Measurements from ENCODE around the gene FMN2.

The FMN2 gene

DNA sequence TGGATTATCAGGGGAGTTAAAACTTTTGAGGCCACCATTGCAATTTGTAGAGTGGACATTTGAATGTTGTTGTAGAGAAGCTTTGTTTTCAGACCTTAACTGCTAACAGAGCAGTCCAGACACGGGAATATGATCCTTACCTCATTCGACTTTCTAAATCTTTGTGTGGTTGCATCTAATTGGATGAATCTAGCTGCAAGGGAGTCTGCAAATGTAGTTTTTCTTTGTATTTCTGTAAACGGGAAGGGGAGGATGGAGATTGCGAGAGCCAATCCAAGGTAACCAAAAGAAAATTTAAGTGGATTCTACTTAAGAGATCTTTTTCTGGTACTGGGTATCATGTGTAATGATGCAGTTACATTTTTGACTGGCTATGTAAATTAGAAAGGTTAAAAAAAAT is 110.2 kb downstream of the FMN2 start:
- no peak for DNase-seq

DNA sequence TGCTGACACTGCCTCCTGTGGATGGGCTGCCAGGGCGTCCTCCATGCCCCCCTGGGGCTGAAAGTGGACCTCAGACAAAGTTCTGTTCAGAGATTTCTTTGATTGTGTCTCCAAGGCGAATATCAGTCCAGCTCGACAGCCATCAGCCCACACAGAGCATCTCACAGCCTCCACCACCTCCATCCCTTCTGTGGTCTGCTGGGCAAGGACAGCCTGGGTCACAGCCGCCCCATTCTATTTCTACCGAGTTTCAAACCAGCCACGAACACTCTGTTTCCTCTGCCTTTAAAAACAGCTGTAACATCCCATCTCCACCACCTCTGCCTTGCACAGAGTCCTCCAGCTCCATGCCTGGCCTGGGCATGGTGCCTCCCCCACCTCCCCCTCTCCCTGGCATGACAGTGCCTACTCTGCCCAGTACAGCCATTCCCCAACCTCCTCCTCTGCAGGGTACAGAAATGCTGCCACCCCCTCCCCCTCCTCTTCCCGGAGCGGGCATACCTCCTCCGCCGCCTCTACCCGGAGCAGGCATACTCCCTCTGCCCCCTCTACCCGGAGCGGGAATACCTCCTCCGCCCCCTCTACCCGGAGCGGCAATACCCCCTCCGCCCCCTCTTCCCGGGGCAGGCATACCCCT is 115.5 kb downstream of the FMN2 start:
- DNase-seq = no peak

DNA sequence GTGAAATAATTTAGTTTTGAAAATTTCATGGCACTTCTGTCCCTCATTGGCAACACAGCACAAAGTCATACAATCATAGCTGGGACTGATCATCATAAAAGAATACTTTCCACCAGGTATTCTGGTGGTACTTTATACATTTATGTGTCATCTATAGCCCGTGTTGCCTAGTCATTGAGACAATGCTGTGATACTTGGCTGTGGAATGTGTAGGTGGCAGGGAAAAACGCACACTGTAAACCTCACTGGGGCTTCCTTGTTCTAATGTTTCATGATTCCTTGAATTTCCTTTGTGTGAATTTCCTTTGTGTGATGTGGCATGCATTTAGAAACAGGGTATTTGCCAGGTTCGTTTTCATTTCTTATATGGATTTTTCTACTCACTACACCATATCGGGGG is 118.3 kb downstream of the FMN2 start:
- no peak for DNase-seq

DNA sequence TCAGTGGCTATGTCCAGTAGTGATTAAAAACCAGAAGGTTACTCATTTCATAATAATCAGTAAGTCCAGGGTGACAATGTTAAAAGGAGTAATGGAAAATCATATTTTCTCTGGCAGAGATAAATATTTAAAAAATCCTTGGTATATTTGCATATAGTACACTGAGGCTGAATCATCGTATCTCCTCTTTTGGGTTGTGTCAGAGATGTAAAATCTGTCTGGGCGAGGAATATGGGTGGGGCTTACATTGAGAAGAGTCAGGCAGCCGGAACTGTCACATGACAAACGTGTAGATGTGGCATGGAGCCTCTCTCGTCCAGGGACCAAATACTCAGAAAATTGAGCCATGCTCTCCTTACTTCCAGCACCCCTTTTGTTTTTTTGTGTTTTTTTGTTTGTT is 120.9 kb downstream of the FMN2 start:
- no peak for DNase-seq

DNA sequence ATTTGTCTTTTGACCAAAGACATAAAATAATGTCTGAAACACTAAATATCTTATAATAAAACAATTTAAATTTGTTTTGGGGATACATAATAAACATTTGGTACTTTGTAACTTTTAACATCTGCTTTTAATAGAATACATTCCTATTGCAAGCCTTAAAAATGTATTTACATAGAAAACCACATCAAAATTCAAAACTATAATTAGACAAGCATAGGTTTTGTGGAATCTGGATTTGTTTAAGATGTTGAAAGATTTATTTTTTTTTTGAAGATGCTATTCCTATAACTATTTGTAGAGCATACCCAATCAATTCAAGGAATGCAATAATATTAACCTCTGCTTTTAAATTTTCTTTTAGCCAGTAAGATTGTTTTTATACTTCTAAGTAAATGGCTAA is 125.7 kb downstream of the FMN2 start:
- no peak for DNase-seq

DNA sequence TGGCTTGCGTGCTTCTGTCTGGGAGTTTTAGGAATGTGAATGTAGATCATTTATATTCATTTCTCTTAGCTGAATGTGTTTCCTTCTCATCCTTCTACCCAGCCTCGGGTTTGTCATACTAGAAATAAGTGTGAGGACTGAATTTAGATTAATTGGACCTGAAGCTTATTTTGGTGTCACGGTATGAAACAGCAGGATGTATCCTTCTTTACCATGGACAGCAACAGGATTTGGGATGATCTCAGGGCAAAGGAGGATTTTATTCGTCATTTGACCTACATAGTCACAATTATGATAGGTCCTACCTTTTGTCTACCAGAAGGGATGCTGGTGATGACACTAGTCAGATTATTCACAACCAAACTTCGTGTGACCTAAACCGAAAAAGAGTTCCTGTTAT is 127.4 kb downstream of the FMN2 start:
- DNase-seq = no peak

DNA sequence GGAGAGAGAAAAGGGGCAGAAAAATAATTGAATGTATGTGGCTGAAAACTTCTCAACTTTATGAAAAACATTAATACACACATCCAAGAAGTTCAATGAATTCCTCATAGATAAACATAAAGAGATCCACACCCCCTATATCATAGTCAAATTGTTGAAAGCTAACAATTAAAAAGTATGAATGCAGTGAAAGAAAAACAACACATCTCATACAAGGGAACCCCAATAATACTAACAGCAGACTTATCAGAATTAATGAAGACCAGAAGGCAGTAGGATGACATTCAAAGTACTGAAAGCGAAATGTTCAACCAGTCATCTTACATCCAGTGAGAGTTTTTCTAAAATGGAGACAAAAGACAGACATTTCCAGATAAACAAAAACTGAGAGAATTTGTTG is 134.4 kb downstream of the FMN2 start:
- DNase-seq = no peak

DNA sequence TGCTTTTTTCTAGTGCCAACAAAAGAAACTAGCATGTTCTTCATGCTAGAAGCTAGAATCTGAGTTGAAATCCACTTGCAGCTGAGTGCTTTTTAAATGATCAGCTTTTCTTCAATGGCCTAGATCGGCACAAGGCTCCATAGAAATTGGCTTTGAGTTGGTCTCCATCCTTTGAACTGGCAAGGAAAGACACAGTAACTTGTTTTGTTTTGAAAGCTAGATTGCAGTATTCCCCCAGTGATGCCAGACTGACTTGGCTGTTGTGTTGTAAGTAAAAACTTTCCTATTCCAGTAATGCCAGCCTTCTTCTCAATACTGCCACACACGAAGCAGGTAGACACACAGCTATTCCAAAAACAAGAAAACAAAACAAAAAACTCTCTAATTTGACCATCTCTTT is 139.1 kb downstream of the FMN2 start:
- DNase-seq = no peak

DNA sequence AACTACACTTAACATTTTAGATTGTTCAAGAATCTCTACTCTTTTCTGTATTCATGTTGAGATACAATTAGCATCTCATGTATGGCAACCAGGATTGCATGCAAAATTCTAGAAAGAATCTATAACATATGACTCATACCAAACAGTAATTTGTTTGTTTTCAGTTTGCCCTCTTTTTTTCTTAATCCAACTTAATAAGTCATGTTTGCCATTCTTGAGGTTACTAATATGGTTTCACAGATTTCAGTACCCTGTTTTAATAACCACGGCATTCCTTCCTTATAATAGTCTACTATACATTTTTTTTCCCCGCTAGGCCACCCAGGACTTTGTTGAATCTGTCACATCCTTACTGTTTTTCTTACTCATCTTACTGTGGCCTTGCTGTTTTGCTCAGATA is 140.8 kb downstream of the FMN2 start:
- no peak for DNase-seq

DNA sequence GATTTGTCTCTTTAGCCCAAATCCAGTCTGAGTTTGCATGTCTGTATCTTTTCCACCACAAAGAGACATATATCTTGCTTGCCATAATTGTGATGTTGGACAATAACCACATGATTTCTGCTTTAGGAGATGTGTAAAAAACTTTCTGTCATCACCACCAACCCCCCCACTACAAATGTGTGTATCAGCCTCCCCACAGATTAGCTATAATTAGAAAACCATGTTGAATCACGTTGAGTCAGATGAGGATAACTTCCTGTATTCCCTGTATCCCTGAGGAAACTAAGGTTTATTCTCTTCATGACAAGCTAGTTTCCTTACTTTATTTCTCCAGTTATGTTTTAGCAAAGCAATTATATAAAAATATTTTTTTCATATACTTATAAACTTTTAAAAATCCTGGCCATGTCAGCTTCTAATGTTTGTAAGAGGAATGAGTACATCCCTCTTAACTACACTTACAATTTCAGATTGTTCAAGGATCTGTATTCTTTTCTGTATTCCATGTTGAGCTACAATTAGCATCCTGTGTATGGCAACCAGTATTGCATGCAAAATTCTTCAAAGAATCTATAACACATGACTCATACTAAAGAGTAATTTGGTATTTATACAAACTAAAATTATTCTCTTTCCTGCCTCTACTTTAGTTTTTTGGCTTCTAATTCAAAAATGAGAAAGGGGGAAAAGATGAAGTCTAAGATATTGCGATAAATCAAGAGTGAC is 143.0 kb downstream of the FMN2 start:
- no peak for DNase-seq

DNA sequence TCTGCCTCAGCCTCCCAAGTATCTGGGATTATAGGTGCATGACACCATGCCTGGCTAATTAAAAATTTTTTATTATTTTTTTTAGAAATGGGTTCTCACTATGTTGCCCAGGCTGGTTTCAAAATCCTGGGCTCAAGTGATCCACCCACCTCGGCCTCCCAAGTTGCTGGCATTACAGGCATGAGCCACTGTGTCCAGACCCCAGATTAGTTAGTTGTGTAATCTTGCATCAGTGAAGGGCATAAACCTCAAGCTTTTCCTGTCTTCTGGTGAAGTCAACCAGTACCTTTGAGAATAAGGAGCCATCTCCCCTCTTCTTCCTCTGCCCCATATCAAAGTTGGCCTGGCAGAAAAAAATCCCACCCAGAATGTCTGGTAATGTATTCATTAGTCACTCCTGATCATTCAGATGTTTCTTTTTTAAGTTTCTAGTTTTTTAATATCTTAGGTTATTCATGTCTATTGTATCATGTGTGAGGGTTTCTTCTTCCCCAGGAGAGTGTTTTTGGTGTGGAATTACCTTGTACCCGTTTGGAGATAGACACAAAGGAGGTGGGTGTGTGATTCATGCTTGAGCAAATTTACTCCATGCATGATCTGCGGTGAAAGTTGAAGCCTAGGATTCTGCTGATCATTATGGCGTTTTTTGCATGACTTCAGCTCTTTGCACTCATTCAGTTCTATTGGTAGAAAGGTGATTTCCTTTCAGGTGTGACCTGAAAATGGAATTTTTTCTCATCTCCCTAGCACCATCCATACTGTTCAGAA is 144.0 kb downstream of the FMN2 start:
- no peak for DNase-seq

DNA sequence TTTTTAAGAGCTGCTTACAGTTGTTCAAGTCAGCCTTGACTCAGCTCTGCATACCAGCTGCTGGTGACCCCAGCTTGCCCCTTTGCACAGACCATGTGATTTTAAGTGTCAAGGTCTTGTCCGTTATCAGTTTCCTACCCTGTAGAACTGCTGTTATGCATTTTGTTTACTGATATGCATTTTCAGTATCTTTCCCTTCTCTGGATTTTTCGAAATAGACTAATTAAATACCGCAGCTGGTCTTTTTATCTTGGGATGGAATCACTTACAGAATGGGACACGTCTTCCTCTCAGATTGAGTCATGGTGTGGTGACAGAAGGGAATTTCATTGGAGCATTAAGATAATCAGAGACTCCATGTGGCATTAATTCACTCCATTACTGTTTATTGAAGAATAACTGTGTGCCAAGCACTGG is 145.6 kb downstream of the FMN2 start:
- no peak for DNase-seq

DNA sequence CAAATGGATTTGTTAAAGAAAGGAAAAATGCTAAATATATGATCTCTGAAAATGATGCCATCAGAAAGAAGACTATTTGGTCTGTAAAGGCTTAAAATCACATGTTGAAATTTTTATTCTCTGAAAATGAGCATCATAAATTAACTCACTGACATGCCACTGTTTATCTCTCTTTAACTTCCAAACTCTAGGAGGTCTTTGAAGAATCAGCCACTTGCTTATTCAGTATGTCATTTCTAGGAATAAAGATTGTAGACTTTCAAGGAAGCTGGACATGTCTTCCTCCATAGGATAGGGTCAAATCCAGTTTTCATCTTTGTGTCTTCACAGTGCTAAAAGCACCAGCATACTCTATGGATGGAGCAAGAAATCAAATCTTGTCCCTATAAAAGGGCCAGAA is 147.6 kb downstream of the FMN2 start:
- no peak for DNase-seq

DNA sequence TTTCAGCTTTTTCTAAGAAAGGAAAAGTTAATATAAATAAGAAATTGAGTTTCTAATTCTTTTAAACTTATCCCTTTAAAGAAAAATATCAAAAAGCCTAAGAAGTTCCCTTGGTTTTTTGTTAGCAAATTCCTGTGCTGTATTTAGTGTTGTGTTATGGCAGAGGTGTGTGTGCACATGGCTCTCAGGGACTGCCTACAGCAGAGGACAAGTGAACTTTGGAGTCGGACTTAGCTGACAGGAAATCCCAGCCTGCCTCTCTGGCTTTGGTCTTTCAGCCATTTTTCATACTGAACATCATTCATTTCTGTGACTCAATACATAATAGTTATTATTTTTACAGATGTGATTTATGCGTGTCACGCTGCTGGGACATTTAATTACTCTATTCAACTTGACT is 149.6 kb downstream of the FMN2 start:
- DNase-seq = no peak

DNA sequence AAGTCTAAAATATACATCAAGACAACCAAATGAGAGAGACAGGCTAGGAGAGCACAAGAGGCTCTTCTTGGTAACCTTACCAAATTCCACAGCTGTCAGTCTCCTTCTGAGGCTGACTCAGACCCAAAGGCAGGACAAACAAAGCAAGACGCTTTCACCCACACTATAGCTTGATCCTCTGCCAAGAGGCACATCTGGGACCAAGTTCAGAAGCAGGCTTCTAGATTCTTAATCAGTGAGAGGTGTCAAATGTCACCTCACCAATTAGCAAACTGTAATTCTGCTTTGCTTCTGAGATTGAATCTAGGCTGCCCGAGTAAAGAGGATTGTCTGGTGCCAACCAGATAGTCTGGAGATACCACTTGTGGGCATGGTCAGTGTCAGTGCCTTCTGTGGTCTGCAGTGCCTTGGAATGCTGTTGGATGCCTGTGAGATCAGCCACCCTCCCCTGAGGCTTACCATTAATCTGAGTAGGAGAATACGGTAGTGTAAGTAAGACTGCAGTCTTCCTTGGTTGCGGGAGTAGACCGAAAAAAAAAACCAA is 151.0 kb downstream of the FMN2 start:
- DNase-seq = no peak

DNA sequence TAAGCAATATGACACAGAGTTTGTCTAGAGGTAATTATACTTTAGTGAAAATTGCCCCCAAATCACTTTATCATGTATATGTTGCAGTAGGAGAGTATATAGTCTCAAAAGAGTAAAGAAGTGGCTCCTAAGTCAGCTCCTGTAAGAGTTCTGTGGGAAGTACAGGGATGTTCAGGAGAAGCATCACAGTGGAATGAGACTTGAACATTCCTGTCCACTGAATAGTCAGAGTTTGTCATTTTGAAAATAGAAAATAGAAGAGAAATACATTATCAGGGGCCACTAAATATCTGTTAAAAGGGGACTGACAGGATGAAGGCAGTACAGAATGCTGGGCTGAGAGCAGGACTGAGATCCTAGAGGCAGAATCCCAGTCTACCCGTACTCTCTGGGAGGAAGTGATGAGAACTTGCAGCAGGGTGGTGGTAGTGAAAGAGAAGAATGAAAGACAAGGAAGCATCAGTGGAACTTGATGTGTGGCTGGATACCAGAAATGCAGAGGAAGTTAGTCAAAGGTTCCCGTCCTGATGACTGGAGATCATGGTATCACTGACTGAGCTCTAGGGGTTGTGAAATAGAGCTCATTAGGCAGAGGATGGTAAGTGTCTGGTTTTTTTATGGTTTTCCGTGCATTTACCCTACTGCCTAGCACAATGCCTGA is 153.4 kb downstream of the FMN2 start:
- no peak for DNase-seq

DNA sequence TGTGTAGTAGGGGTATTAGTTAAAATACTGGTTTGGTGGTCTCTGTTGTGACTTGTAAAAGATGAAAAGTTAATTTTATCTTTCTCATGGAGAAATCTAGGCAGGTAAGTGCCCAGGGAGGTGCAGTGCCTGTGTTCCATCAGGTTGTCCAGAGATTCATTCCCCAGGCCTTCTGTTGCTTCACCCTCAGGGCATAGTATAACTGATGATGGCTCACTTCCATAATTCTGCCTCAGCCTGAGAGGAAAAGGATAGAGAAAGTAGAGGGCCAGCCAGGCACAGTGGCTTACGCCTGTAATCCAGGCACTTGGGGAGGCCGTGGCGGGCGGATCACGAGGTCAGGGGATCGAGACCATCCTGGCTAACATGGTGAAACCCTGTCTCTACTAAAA is 153.9 kb downstream of the FMN2 start:
- DNase-seq = no peak

DNA sequence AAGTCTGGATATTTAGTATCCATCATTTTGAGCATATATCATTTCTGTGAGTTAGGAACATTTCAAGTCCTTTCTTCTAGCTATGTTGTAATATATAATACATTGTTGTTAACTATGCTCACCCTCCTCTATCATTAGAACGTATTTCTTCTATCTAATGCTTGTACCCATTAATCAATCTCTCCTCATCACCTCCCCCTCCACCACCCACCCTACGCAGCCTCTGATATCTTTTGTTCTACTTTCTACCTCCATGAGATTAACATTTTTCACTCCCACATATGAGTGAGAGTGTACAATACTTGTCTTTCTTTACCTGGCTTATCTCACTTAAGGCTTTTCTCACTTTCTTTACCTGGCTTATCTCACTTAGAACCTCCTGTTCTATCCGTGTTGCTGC is 156.2 kb downstream of the FMN2 start:
- no peak for DNase-seq

DNA sequence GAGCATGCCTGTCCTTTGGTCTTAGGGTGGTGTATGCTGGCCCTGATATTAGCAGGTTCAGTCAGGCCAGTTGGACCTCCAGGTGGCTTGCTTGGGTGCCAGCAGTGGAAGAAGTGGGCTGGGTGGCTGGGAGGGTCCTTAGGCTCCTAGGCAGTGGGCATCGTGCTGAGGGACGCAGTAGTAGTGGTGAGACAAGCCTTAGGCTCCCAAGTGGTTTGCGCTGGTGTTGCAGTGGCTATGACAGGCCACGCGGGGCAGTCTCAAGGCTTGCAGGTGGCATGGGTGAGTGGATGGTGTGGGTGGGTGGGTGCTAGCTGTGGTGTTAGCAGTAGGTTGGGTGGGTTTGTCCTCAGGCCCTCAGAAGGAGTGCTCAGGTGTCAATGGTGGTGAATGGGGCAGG is 162.3 kb downstream of the FMN2 start:
- DNase-seq = no peak

DNA sequence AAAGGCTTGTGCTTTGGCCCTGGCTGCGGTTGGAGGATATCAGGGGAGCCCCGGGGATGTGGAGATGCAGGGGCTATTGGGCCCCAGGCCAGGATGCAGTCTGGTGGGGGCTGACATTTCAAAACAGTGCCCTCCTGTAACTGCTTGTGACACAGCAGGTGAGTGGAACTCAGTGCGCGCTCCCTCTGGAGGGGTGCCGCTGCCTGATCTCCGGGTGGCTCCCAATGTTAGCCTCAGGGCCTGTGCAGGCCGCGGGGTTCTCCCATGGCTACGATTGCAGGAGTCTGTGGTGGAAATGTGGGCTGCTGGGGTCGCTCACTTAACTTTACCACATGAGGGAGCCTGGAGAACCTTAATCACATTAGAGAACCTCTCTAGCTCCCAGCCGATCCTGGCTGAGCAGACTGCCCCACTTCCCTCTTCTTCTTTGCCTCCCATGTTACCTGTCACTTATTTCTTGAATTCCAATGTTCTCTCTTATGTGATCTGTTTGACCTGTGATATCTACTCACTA is 163.2 kb downstream of the FMN2 start:
- no peak for DNase-seq

DNA sequence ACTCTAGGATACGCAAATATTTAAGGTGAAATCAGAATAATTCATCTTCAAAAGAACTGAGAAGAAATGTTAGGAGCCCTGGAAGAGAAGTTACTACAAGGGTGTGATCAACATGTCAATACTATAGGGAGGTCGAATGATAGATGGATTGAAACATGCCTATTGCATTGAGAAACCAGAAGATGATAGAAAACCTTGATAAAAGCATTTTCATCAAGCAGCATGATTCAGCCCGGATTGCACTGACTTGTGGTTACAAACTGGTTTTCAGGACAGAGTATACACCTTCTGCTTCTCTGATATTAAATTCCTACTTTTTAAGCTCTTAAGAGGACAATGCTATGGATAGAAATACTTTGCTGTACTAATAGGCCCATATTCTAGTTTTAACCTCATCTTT is 164.2 kb downstream of the FMN2 start:
- DNase-seq = no peak

DNA sequence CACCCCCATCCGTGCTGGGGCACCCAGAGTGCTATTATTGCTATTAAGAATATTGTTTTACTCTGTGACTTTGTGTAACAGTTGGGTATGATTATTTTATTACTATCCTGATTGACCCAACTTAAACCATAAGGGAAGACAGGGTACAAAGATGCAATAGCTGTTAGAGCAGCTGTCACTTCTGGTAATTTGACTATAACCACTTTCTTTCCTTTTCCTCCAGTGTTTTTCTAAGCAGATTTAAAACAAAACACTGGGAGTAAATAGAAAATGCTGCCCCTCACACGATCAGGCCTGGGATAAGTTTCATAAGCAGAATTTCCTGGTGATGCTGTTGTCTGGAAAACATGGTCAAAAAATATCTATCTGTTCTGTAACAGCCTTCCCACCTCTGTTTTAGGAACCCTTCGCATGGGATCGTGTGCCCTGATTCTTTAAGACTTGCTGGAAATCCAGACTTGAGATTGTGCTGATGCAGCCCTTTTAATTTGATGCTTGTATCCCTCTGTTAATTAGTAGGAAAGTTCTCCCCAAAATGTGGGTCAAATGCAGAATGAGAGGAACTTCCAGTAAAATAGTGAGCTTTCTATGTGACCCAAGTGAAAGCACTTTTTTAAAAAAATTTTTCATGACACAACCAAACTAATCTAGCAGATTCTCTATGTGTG is 165.3 kb downstream of the FMN2 start:
- DNase-seq = no peak

DNA sequence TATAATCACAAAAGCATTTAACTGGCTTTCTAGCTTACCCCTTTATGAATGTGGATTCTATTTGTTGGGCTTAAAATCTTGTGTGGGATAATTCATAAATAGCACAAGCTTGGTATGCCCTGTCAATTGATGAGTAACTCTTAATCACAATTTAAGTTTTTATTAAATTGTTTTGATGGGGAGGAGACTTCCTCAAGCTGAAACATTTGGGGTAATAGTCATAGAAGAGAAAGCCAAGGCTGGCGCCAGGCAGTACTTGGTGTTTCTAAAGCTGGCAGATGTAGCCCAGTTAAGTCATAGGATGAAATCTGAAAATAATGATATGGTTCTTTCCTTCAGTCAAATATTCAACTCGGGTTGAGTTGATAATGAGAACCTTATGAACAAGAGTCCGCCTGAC is 167.2 kb downstream of the FMN2 start:
- no peak for DNase-seq

Data from CD4-positive, alpha-beta T cell treated with Interleukin-17A for 4 hours (primary cell).